HEK293 (cell line): ENCODE measurements around the gene DAG1.

Experiments used
- CTCF ChIA-PET: fragments of 350-600 bp; formaldehyde crosslinking; extraction: SDS; loops from one replicate; lab custom pipeline; 2021; ENCODE audit warnings: antibody characterized with exemption; lab: Yijun Ruan, JAX
- POLR2A ChIA-PET: fragments of 300-600 bp; formaldehyde crosslinking; extraction: SDS; loops from one replicate; lab custom pipeline; 2020; ENCODE audit warnings: antibody characterized with exemption, inconsistent platforms; lab: Yijun Ruan, JAX
- H3K27ac ChIP-seq: fragments of 200-500 bp; sonication (Bioruptor generic); 2 replicates; pipeline ENCODE4 v1.5.1; 2014; ENCODE audit warnings: low read depth, low read length, control low read depth, inconsistent platforms; ENCODE audit errors: extremely low read depth
- H3K36me3 ChIP-seq, 2 experiments: fragments of 200-500 bp in 1 of 2; sonication (Bioruptor generic) in 1 of 2; 1 replicate in 1 of 2; 2 replicates in 1 of 2; pipeline ENCODE4 v1.5.1; 2014 to 2017; ENCODE audit warnings: inconsistent platforms in 2 of 2, low read length in 2 of 2; ENCODE audit not compliant: control insufficient read depth in 2 of 2, insufficient read depth in 1 of 2
- H3K4me1 ChIP-seq: fragments of 200-500 bp; sonication (Bioruptor generic); 2 replicates; pipeline ENCODE4 v1.5.1; 2014; ENCODE audit warnings: mild to moderate bottlenecking, low read length, inconsistent platforms; ENCODE audit not compliant: control insufficient read depth, insufficient read depth
- H3K4me3 ChIP-seq: 2 replicates; pipeline ENCODE4 v1.5.1; 2011; ENCODE audit warnings: low read depth, mild to moderate bottlenecking, control low read depth, low read length, moderate library complexity
- H3K9me3 ChIP-seq: fragments of 200-500 bp; sonication (Bioruptor generic); 2 replicates; pipeline ENCODE4 v1.5.1; 2014; ENCODE audit warnings: low read depth, low read length, inconsistent platforms; ENCODE audit not compliant: control insufficient read depth, insufficient read depth
- HOXD13 ChIP-seq: sonication (generic); formaldehyde crosslinking; IDR thresholded peaks from 2 replicates; pipeline ENCODE4 v1.8.0; 2022; ENCODE audit warnings: missing genetic modification reagents, borderline replicate concordance
- MYNN ChIP-seq: fragments of 450-650 bp; formaldehyde crosslinking; IDR thresholded peaks from 2 replicates; pipeline ENCODE4 v1.5.1; 2016; ENCODE audit warnings: missing biosample characterization, missing genetic modification characterization, borderline replicate concordance
- PBX3 ChIP-seq: sonication (generic); formaldehyde crosslinking; IDR thresholded peaks from 2 replicates; pipeline ENCODE4 v1.8.1; 2022; ENCODE audit warnings: mild to moderate bottlenecking, moderate library complexity, missing genetic modification reagents
- REPIN1 ChIP-seq: fragments of 450-650 bp; formaldehyde crosslinking; IDR thresholded peaks from 2 replicates; pipeline ENCODE4 v1.5.1; 2017; ENCODE audit warnings: missing biosample characterization, missing genetic modification characterization, low read depth
- SP7 ChIP-seq: fragments of 450-650 bp; formaldehyde crosslinking; IDR thresholded peaks from 2 replicates; pipeline ENCODE4 v1.5.1; 2016; ENCODE audit warnings: missing biosample characterization, missing genetic modification characterization
- YY1 ChIP-seq: fragments of 450-650 bp; formaldehyde crosslinking; IDR thresholded peaks from 2 replicates; pipeline ENCODE4 v1.5.1; 2018; ENCODE audit warnings: missing biosample characterization, missing genetic modification characterization
- ZBTB49 ChIP-seq: fragments of 450-650 bp; formaldehyde crosslinking; IDR thresholded peaks from 2 replicates; pipeline ENCODE4 v1.5.1; 2016; ENCODE audit warnings: missing biosample characterization, missing genetic modification characterization, low read depth
- ZFP69B ChIP-seq: fragments of 450-650 bp; formaldehyde crosslinking; IDR thresholded peaks from 2 replicates; pipeline ENCODE4 v1.5.1; 2016; ENCODE audit warnings: missing biosample characterization, missing genetic modification characterization
- ZNF146 ChIP-seq: fragments of 450-650 bp; formaldehyde crosslinking; IDR thresholded peaks from 2 replicates; pipeline ENCODE4 v1.5.1; 2016; ENCODE audit warnings: missing biosample characterization, missing genetic modification characterization
- ZNF214 ChIP-seq: fragments of 450-650 bp; formaldehyde crosslinking; IDR thresholded peaks from 2 replicates; pipeline ENCODE4 v1.5.1; 2017; ENCODE audit warnings: missing biosample characterization, mild to moderate bottlenecking, missing genetic modification characterization, borderline replicate concordance
- ZNF24 ChIP-seq: fragments of 450-650 bp; formaldehyde crosslinking; IDR thresholded peaks from 2 replicates; pipeline ENCODE4 v1.5.1; 2016; ENCODE audit warnings: missing biosample characterization, missing genetic modification characterization
- ZNF292 ChIP-seq: fragments of 450-650 bp; formaldehyde crosslinking; IDR thresholded peaks from 2 replicates; pipeline ENCODE4 v1.5.1; 2016; ENCODE audit warnings: low read depth, missing biosample characterization, missing genetic modification characterization, borderline replicate concordance
- ZNF391 ChIP-seq: fragments of 450-650 bp; formaldehyde crosslinking; IDR thresholded peaks from 2 replicates; pipeline ENCODE4 v1.5.1; 2016; ENCODE audit warnings: low read depth, missing biosample characterization, missing genetic modification characterization, borderline replicate concordance
- ZNF48 ChIP-seq: fragments of 450-650 bp; formaldehyde crosslinking; IDR thresholded peaks from 2 replicates; pipeline ENCODE4 v1.5.1; 2016; ENCODE audit warnings: missing biosample characterization, missing genetic modification characterization
- ZNF513 ChIP-seq: fragments of 450-650 bp; IDR thresholded peaks from 2 replicates; pipeline ENCODE4 v1.5.1; 2018; ENCODE audit warnings: missing biosample characterization, missing genetic modification characterization
- ZNF585B ChIP-seq: fragments of 450-650 bp; formaldehyde crosslinking; IDR thresholded peaks from 2 replicates; pipeline ENCODE4 v1.5.1; 2016; ENCODE audit warnings: missing biosample characterization, missing genetic modification characterization
- ZNF621 ChIP-seq: fragments of 450-650 bp; formaldehyde crosslinking; IDR thresholded peaks from 2 replicates; pipeline ENCODE4 v1.5.1; 2017; ENCODE audit warnings: missing biosample characterization, missing genetic modification characterization
- ZNF654 ChIP-seq: fragments of 450-650 bp; formaldehyde crosslinking; IDR thresholded peaks from 2 replicates; pipeline ENCODE4 v1.5.1; 2016; ENCODE audit warnings: low read depth, missing biosample characterization, missing genetic modification characterization
- ZNF658 ChIP-seq: fragments of 450-650 bp; formaldehyde crosslinking; IDR thresholded peaks from 2 replicates; pipeline ENCODE4; 2016; ENCODE audit warnings: missing biosample characterization, missing genetic modification characterization
- ZSCAN5A ChIP-seq: fragments of 450-650 bp; formaldehyde crosslinking; IDR thresholded peaks from 2 replicates; pipeline ENCODE4 v1.5.1; 2016; ENCODE audit warnings: missing biosample characterization, missing genetic modification characterization

Gene DAG1

GRCh38 chr3:49523756-49524747, 54.0 kb downstream of the DAG1 start:
- CTCF ChIA-PET = interaction anchor here (0.6 kb wide), 1 partner anchor 21 kb away, joined by 3 read pairs; no protein-coding TSS in a partner anchor
- H3K9me3 ChIP-seq = no peaks in the 10 kb centered on the region
- H3K4me1 ChIP-seq = no peaks in the 10 kb centered on the region
- H3K4me3 ChIP-seq = no peak overlapping the region
- H3K36me3 ChIP-seq = peaks cover 0 to 44% of the 10 kb centered on the region in 2 experiments; a peak in 2 of 3 replicates
- TF ChIP-seq ZNF146 = no peak
- no peak for TF ChIP-seq ZNF391 (tag by site-specific recombination)
- no peak for TF ChIP-seq ZNF621 (tag by site-specific recombination)
- TF ChIP-seq, all 188 proteins: peak for 0
- H3K27ac ChIP-seq = no peak overlapping the region
- POLR2A ChIA-PET = interaction anchor here (0.5 kb wide), 1 partner anchor 326 kb away, joined by 3 read pairs; no protein-coding TSS in a partner anchor

- ChIA-PET POLR2A (no interaction called here), CTCF (interaction anchor here (0.6 to 0.7 kb wide), 2 partner anchors 37 to 140 kb away, joined by 3 read pairs; no protein-coding TSS in a partner anchor)
- Histone ChIP-seq H3K36me3 (peaks cover 0 to 53% of the 10 kb centered on the region in 2 experiments; a peak in 1 of 3 replicates), H3K4me1 (no peaks in the 10 kb centered on the region), H3K9me3 (no peaks in the 10 kb centered on the region), H3K4me3 (no peak overlapping the region), H3K27ac (no peak overlapping the region)
- TF ChIP-seq ZSCAN5A (tag by site-specific recombination) (no peak), HOXD13 (no peak), ZNF513 (tag by site-specific recombination) (no peak), ZNF292 (tag by site-specific recombination) (no peak), ZBTB49 (no peak), PBX3 (CRISPR knock-in tag) (no peak), REPIN1 (tag by site-specific recombination) (no peak)
- TF ChIP-seq, all 188 proteins: peak for 0
These were observed 59.5 kb downstream of the DAG1 start for GRCh38 chr3:49529567-49529966.

GRCh38 chr3:49530231-49530630, 60.2 kb downstream of the DAG1 start:
- CTCF ChIA-PET = interaction anchor here (0.6 to 0.7 kb wide), 2 partner anchors 37 to 139 kb away, joined by 3 read pairs; no protein-coding TSS in a partner anchor
- no peak for TF ChIP-seq ZNF48 (tag by site-specific recombination)
- no peak for TF ChIP-seq ZNF654
- TF ChIP-seq MYNN = no peak
- no peak for TF ChIP-seq PBX3 (CRISPR knock-in tag)
- no peak for TF ChIP-seq ZNF585B (tag by site-specific recombination)
- TF ChIP-seq ZFP69B (tag by site-specific recombination) = no peak
- no peak for TF ChIP-seq ZNF24
- no peak for TF ChIP-seq SP7 (tag by site-specific recombination)
- no peak for TF ChIP-seq ZNF214
- TF ChIP-seq YY1 (tag by site-specific recombination) = no peak
- TF ChIP-seq ZNF658 (tag by site-specific recombination) = no peak

More at GRCh38 chr3:49530231-49530630, 60.2 kb downstream of the DAG1 start:
- Histone ChIP-seq H3K4me3 (no peak overlapping the region), H3K9me3 (no peaks in the 10 kb centered on the region), H3K4me1 (no peaks in the 10 kb centered on the region), H3K27ac (no peak overlapping the region), H3K36me3 (peaks cover 0 to 47% of the 10 kb centered on the region in 2 experiments; a peak in 1 of 3 replicates)
- POLR2A ChIA-PET = no interaction called here
